Fibroblast of skin of left biceps (primary cell): ENCODE results near the gene ARGLU1.

Source experiments
- DNase-seq, 2 experiments: peaks; one replicate each; pipeline ENCODE4 v3.0.0-alpha.2; 2013; ENCODE audit warnings: low read depth in 2 of 2

The ARGLU1 gene

GRCh38 chr13:106526738-106527444 is 41.0 kb downstream of the ARGLU1 start:
- DNase-seq = no peak

- no peak for DNase-seq
Measured at GRCh38 chr13:106525865-106526264, 42.1 kb downstream of the ARGLU1 start.

- DNase-seq = no peak
Measured at GRCh38 chr13:106524108-106524507, 43.8 kb downstream of the ARGLU1 start.

- DNase-seq = no peak
Measured at GRCh38 chr13:106523576-106523975, 44.4 kb downstream of the ARGLU1 start.

GRCh38 chr13:106522898-106523525 is 44.9 kb downstream of the ARGLU1 start:
- DNase-seq = no peak

- DNase-seq = no peak
Measured at GRCh38 chr13:106522112-106522705, 45.7 kb downstream of the ARGLU1 start.

- no peak for DNase-seq
Measured at GRCh38 chr13:106521095-106521799, 46.7 kb downstream of the ARGLU1 start.

GRCh38 chr13:106520251-106521054 is 47.5 kb downstream of the ARGLU1 start:
- DNase-seq = no peak

- no peak for DNase-seq
Measured at GRCh38 chr13:106518512-106518911, 49.4 kb downstream of the ARGLU1 start.

- no peak for DNase-seq
Measured at GRCh38 chr13:106517109-106517847, 50.7 kb downstream of the ARGLU1 start.

GRCh38 chr13:106515635-106516254 is 52.2 kb downstream of the ARGLU1 start:
- DNase-seq = no peak

GRCh38 chr13:106514928-106515634 is 52.9 kb downstream of the ARGLU1 start:
- DNase-seq = no peak

GRCh38 chr13:106513025-106513983 is 54.6 kb downstream of the ARGLU1 start:
- DNase-seq = no peak

GRCh38 chr13:106507560-106508274 is 60.2 kb downstream of the ARGLU1 start:
- DNase-seq = peak; percentile 86 to 88

GRCh38 chr13:106506286-106506685 is 61.7 kb downstream of the ARGLU1 start:
- no peak for DNase-seq

- DNase-seq = no peak
Measured at GRCh38 chr13:106505732-106506131, 62.2 kb downstream of the ARGLU1 start.

GRCh38 chr13:106505295-106505694 is 62.6 kb downstream of the ARGLU1 start:
- no peak for DNase-seq
